GM23338 (cell line): ENCODE data around the gene RAD23A. TPM values are rescaled to one million over a fixed set of nuclear protein-coding genes. Genes with fewer than 3 reads are reported as not detected.

Source experiments
- ATAC-seq: fragments of 200-7000 bp; cut with Tn5 transposase; 3 replicates; pipeline ENCODE4 v1.9.1; 2020
- DNase-seq: peaks from one replicate; pipeline ENCODE4 v3.0.0-alpha.2; 2015; ENCODE audit warnings: low spot score
- H2AFZ ChIP-seq: fragments of 200-600 bp; sonication (generic); 2 replicates; pipeline ENCODE4 v1.8.0; 2016; ENCODE audit warnings: antibody characterized with exemption, mild to moderate bottlenecking, moderate library complexity
- H3F3A ChIP-seq: fragments of 200-600 bp; sonication (generic); replicated peaks from 2 replicates; pipeline ENCODE4 v1.8.0; 2017; ENCODE audit warnings: antibody characterized with exemption, mixed run types, low read depth
- H3K27ac ChIP-seq: fragments of 200-600 bp; sonication (generic); 2 replicates; pipeline ENCODE4 v1.6.1; 2016; ENCODE audit warnings: low read depth
- H3K27me3 ChIP-seq: fragments of 200-600 bp; sonication (generic); 2 replicates; pipeline ENCODE4 v1.8.0; 2016; ENCODE audit warnings: mild to moderate bottlenecking, mixed run types, moderate library complexity; ENCODE audit not compliant: insufficient read depth
- H3K36me3 ChIP-seq: fragments of 200-600 bp; sonication (generic); 2 replicates; pipeline ENCODE4 v1.8.0; 2016; ENCODE audit warnings: mild to moderate bottlenecking; ENCODE audit not compliant: insufficient read depth
- H3K4me1 ChIP-seq: fragments of 200-600 bp; sonication (generic); 2 replicates; pipeline ENCODE4 v1.8.0; 2016; ENCODE audit warnings: mild to moderate bottlenecking, moderate library complexity; ENCODE audit not compliant: insufficient read depth
- H3K4me2 ChIP-seq: fragments of 200-600 bp; sonication (generic); 2 replicates; pipeline ENCODE4 v1.7.1; 2017; ENCODE audit warnings: mixed run types
- H3K4me3 ChIP-seq: fragments of 200-600 bp; sonication (generic); 2 replicates; pipeline ENCODE4 v1.6.1; 2016; ENCODE audit warnings: mixed run types
- H3K79me2 ChIP-seq: fragments of 200-600 bp; sonication (generic); replicated peaks from 2 replicates; pipeline ENCODE4 v1.8.0; 2017; ENCODE audit warnings: mild to moderate bottlenecking; ENCODE audit not compliant: insufficient read depth
- H3K9me2 ChIP-seq: fragments of 200-600 bp; sonication (generic); 2 replicates; pipeline ENCODE4 v1.8.0; 2017; ENCODE audit not compliant: insufficient read depth
- H4K20me1 ChIP-seq: fragments of 200-600 bp; sonication (generic); replicated peaks from 2 replicates; pipeline ENCODE4 v1.8.0; 2017; ENCODE audit warnings: mild to moderate bottlenecking; ENCODE audit not compliant: insufficient read depth
- H3K27ac Mint-ChIP-seq: 2 replicates; pipeline ENCODE4 v1.8.0; 2020; ENCODE audit warnings: inconsistent platforms, mild to moderate bottlenecking, moderate library complexity, mixed read lengths
- H3K27me3 Mint-ChIP-seq: 3 replicates; pipeline ENCODE4 v1.8.0; 2022; ENCODE audit warnings: low read depth, mild to moderate bottlenecking, moderate library complexity, mixed read lengths, inconsistent platforms; ENCODE audit not compliant: insufficient read depth, poor library complexity
- H3K36me3 Mint-ChIP-seq: 3 replicates; pipeline ENCODE4 v1.8.0; 2021; ENCODE audit warnings: low read depth, mild to moderate bottlenecking, inconsistent platforms, moderate library complexity, mixed read lengths
- H3K4me1 Mint-ChIP-seq: 3 replicates; pipeline ENCODE4 v1.8.0; 2020; ENCODE audit warnings: mild to moderate bottlenecking, inconsistent platforms, mixed read lengths
- H3K4me3 Mint-ChIP-seq: 3 replicates; pipeline ENCODE4 v1.8.0; 2021; ENCODE audit warnings: moderate library complexity, mild to moderate bottlenecking, inconsistent platforms, mixed read lengths
- H3K9me3 Mint-ChIP-seq: 3 replicates; pipeline ENCODE4 v1.8.0; 2020; ENCODE audit warnings: moderate library complexity, mild to moderate bottlenecking, inconsistent platforms, mixed read lengths
- CREB1 ChIP-seq: fragments of 250-450 bp; sonication (Bioruptor Pico); IDR thresholded peaks from 2 replicates; pipeline ENCODE4 v1.5.0; 2020; ENCODE audit warnings: low read depth, mild to moderate bottlenecking, moderate library complexity
- EZH2 ChIP-seq: fragments of 200-600 bp; sonication (generic); IDR thresholded peaks from one replicate; pipeline ENCODE4 v1.8.0; 2017; ENCODE audit warnings: antibody characterized with exemption, mild to moderate bottlenecking, low read depth; ENCODE audit not compliant: unreplicated experiment
- EZH2phosphoT487 ChIP-seq: fragments of 200-600 bp; sonication (generic); IDR thresholded peaks from one replicate; pipeline ENCODE4 v1.8.1; 2018; ENCODE audit warnings: antibody characterized with exemption; ENCODE audit not compliant: unreplicated experiment
- JUNB ChIP-seq: IDR thresholded peaks from one replicate; pipeline ENCODE4 v1.6.1; 2016; ENCODE audit warnings: antibody characterized with exemption; ENCODE audit not compliant: unreplicated experiment
- NANOG ChIP-seq: IDR thresholded peaks from 2 replicates; pipeline ENCODE4 v1.6.1; 2016; ENCODE audit warnings: antibody characterized with exemption, borderline replicate concordance
- POLR2AphosphoS5 ChIP-seq: IDR thresholded peaks from 2 replicates; pipeline ENCODE4 v1.6.1; 2016; ENCODE audit warnings: antibody characterized with exemption, low read depth
- STAT1 ChIP-seq: IDR thresholded peaks from one replicate; pipeline ENCODE4 v1.6.1; 2016; ENCODE audit warnings: antibody characterized with exemption; ENCODE audit not compliant: unreplicated experiment
- ZNF114 ChIP-seq: fragments of 250-450 bp; sonication (Bioruptor Pico); IDR thresholded peaks from 2 replicates; pipeline ENCODE4 v1.5.0; 2020; ENCODE audit warnings: mild to moderate bottlenecking, moderate library complexity
- ZNF331 ChIP-seq: fragments of 250-450 bp; sonication (Bioruptor Pico); IDR thresholded peaks from 2 replicates; pipeline ENCODE4 v1.5.0; 2020; ENCODE audit warnings: low read depth, mild to moderate bottlenecking, moderate library complexity
- polyA plus RNA-seq: library from polyadenylated mRNA; unstranded; fragments of >200 nt; fragmentation: Nextera tagmentation; extraction: Ambion mirVana; gene quantifications from 2 replicates; pipeline ENCODE4 v1.2.1, GENCODE V29; 2016
- total RNA-seq: library from RNA; depleted of rRNA; stranded (reverse); fragments of >200 nt; shearing (Covaris generic); gene quantifications from 2 replicates; pipeline ENCODE4 v1.2.3, GENCODE V29; 2014
- TF ChIP-seq, protein P1 (sequence below): IDR thresholded peaks from 2 replicates; pipeline ENCODE4 v1.6.1; 2016; ENCODE audit warnings: antibody characterized with exemption
- TF ChIP-seq, protein P2 (sequence below), 2 experiments: fragments of 200-600 bp in 1 of 2; sonication (generic) in 1 of 2; conservative IDR thresholded peaks; 2 replicates each; pipeline versions ENCODE4 v1.5.1 to v1.6.1; 2016 to 2017; ENCODE audit warnings: antibody characterized with exemption in 2 of 2, low read depth in 2 of 2, mild to moderate bottlenecking in 2 of 2, moderate library complexity in 1 of 2
- TF ChIP-seq, protein P3 (sequence below): fragments of 250-450 bp; sonication (Bioruptor Pico); IDR thresholded peaks from 2 replicates; pipeline ENCODE4 v1.5.0; 2020; ENCODE audit warnings: mild to moderate bottlenecking, moderate library complexity
- TF ChIP-seq, protein P4 (sequence below): IDR thresholded peaks from one replicate; pipeline ENCODE4 v1.6.1; 2018; ENCODE audit warnings: antibody characterized with exemption; ENCODE audit not compliant: unreplicated experiment

The RAD23A gene
- total and polyA plus RNA-seq, 2 experiments from 2014 or later = 69.7 to 127 TPM

DNA sequence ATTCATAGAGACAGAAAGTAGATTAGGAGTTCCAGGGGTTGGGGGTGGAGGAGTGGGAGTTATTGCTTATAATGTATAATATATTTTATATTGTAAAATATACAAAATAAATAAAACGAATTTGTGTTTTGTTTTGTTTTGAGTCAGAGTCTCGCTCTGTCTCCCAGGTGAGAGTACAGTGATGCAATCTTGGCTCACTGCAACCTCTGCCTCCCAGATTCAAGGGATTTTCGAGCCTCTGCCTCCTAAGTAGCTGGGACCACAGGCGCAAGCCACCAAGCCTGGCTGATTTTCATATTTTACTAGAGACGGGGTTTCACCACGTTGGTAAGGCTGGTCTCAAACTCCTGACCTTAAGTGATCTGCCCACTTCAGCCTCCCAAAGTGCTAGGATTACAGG lies 13.8 kb downstream of the RAD23A start:
- DNase-seq (no peak), ATAC-seq (no peak)
- Histone ChIP-seq H3K79me2 (peaks cover 30% of the 10 kb centered on the region), H3K4me2 (no peak overlapping the region), H3K27ac (no peak overlapping the region), H3K36me3 (peaks cover 5% of the 10 kb centered on the region; the same call in 1 of the 2 replicates), H2AFZ (no peak overlapping the region), H3K27me3 (no peaks in the 10 kb centered on the region), H3K4me3 (no peak overlapping the region), H3K9me2 (no peaks in the 10 kb centered on the region), H3K4me1 (peaks cover 11% of the 10 kb centered on the region; the same call in 1 of the 2 replicates), H3F3A (peaks cover 17% of the 10 kb centered on the region), H4K20me1 (peaks cover 12% of the 10 kb centered on the region; the same call in 1 of the 2 replicates)
- Mint-ChIP-seq H3K4me3 (no peak overlapping the region), H3K9me3 (no peaks in the 10 kb centered on the region; the same call in 2 of the 3 replicates), H3K27ac (no peak overlapping the region), H3K4me1 (peaks cover 15% of the 10 kb centered on the region), H3K36me3 (peaks cover 14% of the 10 kb centered on the region), H3K27me3 (peaks cover 11% of the 10 kb centered on the region)
- TF ChIP-seq JUNB = no peak
- TF ChIP-seq POLR2AphosphoS5 = no peak
- TF ChIP-seq, protein P1, sequence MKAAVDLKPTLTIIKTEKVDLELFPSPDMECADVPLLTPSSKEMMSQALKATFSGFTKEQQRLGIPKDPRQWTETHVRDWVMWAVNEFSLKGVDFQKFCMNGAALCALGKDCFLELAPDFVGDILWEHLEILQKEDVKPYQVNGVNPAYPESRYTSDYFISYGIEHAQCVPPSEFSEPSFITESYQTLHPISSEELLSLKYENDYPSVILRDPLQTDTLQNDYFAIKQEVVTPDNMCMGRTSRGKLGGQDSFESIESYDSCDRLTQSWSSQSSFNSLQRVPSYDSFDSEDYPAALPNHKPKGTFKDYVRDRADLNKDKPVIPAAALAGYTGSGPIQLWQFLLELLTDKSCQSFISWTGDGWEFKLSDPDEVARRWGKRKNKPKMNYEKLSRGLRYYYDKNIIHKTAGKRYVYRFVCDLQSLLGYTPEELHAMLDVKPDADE = no peak
- no peak for TF ChIP-seq ZNF331 (CRISPR knock-in tag)
- no peak for TF ChIP-seq NANOG
- TF ChIP-seq CREB1 (CRISPR knock-in tag) = no peak
- no peak for TF ChIP-seq STAT1
- TF ChIP-seq, protein P2, sequence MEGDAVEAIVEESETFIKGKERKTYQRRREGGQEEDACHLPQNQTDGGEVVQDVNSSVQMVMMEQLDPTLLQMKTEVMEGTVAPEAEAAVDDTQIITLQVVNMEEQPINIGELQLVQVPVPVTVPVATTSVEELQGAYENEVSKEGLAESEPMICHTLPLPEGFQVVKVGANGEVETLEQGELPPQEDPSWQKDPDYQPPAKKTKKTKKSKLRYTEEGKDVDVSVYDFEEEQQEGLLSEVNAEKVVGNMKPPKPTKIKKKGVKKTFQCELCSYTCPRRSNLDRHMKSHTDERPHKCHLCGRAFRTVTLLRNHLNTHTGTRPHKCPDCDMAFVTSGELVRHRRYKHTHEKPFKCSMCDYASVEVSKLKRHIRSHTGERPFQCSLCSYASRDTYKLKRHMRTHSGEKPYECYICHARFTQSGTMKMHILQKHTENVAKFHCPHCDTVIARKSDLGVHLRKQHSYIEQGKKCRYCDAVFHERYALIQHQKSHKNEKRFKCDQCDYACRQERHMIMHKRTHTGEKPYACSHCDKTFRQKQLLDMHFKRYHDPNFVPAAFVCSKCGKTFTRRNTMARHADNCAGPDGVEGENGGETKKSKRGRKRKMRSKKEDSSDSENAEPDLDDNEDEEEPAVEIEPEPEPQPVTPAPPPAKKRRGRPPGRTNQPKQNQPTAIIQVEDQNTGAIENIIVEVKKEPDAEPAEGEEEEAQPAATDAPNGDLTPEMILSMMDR (conservative IDR thresholded peaks at IDR 0.05; ENCODE audit: low read depth in 2 of 2) = no peak
- TF ChIP-seq, protein P3, sequence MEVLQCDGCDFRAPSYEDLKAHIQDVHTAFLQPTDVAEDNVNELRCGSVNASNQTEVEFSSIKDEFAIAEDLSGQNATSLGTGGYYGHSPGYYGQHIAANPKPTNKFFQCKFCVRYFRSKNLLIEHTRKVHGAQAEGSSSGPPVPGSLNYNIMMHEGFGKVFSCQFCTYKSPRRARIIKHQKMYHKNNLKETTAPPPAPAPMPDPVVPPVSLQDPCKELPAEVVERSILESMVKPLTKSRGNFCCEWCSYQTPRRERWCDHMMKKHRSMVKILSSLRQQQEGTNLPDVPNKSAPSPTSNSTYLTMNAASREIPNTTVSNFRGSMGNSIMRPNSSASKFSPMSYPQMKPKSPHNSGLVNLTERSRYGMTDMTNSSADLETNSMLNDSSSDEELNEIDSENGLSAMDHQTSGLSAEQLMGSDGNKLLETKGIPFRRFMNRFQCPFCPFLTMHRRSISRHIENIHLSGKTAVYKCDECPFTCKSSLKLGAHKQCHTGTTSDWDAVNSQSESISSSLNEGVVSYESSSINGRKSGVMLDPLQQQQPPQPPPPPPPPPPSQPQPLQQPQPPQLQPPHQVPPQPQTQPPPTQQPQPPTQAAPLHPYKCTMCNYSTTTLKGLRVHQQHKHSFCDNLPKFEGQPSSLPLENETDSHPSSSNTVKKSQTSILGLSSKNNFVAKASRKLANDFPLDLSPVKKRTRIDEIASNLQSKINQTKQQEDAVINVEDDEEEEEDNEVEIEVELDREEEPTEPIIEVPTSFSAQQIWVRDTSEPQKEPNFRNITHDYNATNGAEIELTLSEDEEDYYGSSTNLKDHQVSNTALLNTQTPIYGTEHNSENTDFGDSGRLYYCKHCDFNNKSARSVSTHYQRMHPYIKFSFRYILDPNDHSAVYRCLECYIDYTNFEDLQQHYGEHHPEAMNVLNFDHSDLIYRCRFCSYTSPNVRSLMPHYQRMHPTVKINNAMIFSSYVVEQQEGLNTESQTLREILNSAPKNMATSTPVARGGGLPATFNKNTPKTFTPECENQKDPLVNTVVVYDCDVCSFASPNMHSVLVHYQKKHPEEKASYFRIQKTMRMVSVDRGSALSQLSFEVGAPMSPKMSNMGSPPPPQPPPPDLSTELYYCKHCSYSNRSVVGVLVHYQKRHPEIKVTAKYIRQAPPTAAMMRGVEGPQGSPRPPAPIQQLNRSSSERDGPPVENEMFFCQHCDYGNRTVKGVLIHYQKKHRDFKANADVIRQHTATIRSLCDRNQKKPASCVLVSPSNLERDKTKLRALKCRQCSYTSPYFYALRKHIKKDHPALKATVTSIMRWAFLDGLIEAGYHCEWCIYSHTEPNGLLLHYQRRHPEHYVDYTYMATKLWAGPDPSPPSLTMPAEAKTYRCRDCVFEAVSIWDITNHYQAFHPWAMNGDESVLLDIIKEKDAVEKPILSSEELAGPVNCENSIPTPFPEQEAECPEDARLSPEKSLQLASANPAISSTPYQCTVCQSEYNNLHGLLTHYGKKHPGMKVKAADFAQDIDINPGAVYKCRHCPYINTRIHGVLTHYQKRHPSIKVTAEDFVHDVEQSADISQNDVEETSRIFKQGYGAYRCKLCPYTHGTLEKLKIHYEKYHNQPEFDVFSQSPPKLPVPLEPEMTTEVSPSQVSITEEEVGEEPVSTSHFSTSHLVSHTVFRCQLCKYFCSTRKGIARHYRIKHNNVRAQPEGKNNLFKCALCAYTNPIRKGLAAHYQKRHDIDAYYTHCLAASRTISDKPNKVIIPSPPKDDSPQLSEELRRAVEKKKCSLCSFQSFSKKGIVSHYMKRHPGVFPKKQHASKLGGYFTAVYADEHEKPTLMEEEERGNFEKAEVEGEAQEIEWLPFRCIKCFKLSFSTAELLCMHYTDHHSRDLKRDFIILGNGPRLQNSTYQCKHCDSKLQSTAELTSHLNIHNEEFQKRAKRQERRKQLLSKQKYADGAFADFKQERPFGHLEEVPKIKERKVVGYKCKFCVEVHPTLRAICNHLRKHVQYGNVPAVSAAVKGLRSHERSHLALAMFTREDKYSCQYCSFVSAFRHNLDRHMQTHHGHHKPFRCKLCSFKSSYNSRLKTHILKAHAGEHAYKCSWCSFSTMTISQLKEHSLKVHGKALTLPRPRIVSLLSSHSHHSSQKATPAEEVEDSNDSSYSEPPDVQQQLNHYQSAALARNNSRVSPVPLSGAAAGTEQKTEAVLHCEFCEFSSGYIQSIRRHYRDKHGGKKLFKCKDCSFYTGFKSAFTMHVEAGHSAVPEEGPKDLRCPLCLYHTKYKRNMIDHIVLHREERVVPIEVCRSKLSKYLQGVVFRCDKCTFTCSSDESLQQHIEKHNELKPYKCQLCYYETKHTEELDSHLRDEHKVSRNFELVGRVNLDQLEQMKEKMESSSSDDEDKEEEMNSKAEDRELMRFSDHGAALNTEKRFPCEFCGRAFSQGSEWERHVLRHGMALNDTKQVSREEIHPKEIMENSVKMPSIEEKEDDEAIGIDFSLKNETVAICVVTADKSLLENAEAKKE (CRISPR knock-in tag) = no peak
- no peak for TF ChIP-seq ZNF114 (CRISPR knock-in tag)
- TF ChIP-seq, protein P4, sequence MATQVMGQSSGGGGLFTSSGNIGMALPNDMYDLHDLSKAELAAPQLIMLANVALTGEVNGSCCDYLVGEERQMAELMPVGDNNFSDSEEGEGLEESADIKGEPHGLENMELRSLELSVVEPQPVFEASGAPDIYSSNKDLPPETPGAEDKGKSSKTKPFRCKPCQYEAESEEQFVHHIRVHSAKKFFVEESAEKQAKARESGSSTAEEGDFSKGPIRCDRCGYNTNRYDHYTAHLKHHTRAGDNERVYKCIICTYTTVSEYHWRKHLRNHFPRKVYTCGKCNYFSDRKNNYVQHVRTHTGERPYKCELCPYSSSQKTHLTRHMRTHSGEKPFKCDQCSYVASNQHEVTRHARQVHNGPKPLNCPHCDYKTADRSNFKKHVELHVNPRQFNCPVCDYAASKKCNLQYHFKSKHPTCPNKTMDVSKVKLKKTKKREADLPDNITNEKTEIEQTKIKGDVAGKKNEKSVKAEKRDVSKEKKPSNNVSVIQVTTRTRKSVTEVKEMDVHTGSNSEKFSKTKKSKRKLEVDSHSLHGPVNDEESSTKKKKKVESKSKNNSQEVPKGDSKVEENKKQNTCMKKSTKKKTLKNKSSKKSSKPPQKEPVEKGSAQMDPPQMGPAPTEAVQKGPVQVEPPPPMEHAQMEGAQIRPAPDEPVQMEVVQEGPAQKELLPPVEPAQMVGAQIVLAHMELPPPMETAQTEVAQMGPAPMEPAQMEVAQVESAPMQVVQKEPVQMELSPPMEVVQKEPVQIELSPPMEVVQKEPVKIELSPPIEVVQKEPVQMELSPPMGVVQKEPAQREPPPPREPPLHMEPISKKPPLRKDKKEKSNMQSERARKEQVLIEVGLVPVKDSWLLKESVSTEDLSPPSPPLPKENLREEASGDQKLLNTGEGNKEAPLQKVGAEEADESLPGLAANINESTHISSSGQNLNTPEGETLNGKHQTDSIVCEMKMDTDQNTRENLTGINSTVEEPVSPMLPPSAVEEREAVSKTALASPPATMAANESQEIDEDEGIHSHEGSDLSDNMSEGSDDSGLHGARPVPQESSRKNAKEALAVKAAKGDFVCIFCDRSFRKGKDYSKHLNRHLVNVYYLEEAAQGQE = no peak
- TF ChIP-seq EZH2phosphoT487 = no peak
- no peak for TF ChIP-seq EZH2
